Endothelial cell of umbilical vein (primary cell): ENCODE data around the gene SARS2. TPM values are rescaled to one million over a fixed set of nuclear protein-coding genes. Genes with fewer than 3 reads are reported as not detected.

Experiments
- BruUV-seq: library from RNA; stranded (reverse); fragments of 400-500 nt; replicated peaks from 2 replicates; lab custom pipeline; 2021; lab: Mats Ljungman, UMichigan
- CTCF ChIA-PET: fragments of 300-600, 350-600 bp; sonication (Branson Sonifier 250); formaldehyde crosslinking; loops from one replicate; lab custom pipeline; 2021; ENCODE audit warnings: antibody characterized with exemption, inconsistent platforms; lab: Charles Lee
- POLR2A ChIA-PET: fragments of 300-600, 350-600 bp; sonication (Branson Sonifier 250); formaldehyde crosslinking; loops from one replicate; lab custom pipeline; 2021; ENCODE audit warnings: antibody characterized with exemption, inconsistent platforms; lab: Charles Lee
- DNase-seq: peaks from one replicate; pipeline ENCODE4 v3.0.0-alpha.2; 2011; ENCODE audit warnings: low read depth, low spot score
- FAIRE-seq: peaks from 2 replicates; lab custom pipeline; 2011; peaks lifted over from hg19 to GRCh38; lab: Jason Lieb, UNC
- H2AFZ ChIP-seq: 2 replicates; pipeline ENCODE4 v1.6.0; 2012; ENCODE audit warnings: low read depth, low read length, control low read depth, inconsistent platforms
- H3K27ac ChIP-seq: 2 replicates; pipeline ENCODE4 v1.5.1; 2011; ENCODE audit warnings: low read depth, mild to moderate bottlenecking, control low read depth, low read length, moderate library complexity; ENCODE audit not compliant: insufficient read depth
- H3K27me3 ChIP-seq, 2 experiments: 2 replicates each; pipeline versions ENCODE4 v1.6.0 to v1.6.1; 2011; ENCODE audit warnings: low read length in 2 of 2, mixed read lengths in 1 of 2; ENCODE audit not compliant: control insufficient read depth in 2 of 2, insufficient read depth in 2 of 2
- H3K36me3 ChIP-seq, 2 experiments: 2 replicates in 1 of 2; 3 replicates in 1 of 2; pipeline ENCODE4 v1.5.1; 2011; ENCODE audit warnings: low read length in 2 of 2, mild to moderate bottlenecking in 1 of 2, moderate library complexity in 1 of 2; ENCODE audit not compliant: control insufficient read depth in 2 of 2, insufficient read depth in 2 of 2; ENCODE audit errors: extremely low read depth in 1 of 2
- H3K4me1 ChIP-seq: 3 replicates; pipeline ENCODE4 v1.5.1; 2011; ENCODE audit warnings: mild to moderate bottlenecking, low read length; ENCODE audit not compliant: control insufficient read depth, insufficient read depth; ENCODE audit errors: extremely low read depth
- H3K4me2 ChIP-seq: 2 replicates; pipeline ENCODE4 v1.6.1; 2011; ENCODE audit warnings: low read length, control low read depth, mixed read lengths; ENCODE audit not compliant: insufficient read depth
- H3K4me3 ChIP-seq, 3 experiments: fragments of 200-600 bp in 1 of 3; sonication (generic), shearing (Covaris generic) in 1 of 3; replicated peaks in 1 of 3; 2 replicates each; pipeline ENCODE4 v1.5.1; 2011 to 2016; ENCODE audit warnings: control low read depth in 3 of 3, low read length in 3 of 3, mild to moderate bottlenecking in 2 of 3, inconsistent platforms in 1 of 3, low read depth in 1 of 3, moderate library complexity in 1 of 3; ENCODE audit not compliant: insufficient read depth in 1 of 3
- H3K79me2 ChIP-seq: 2 replicates; pipeline ENCODE4 v1.6.0; 2012; ENCODE audit warnings: low read length, inconsistent platforms; ENCODE audit not compliant: control insufficient read depth, insufficient read depth
- H3K9ac ChIP-seq: replicated peaks from 2 replicates; pipeline ENCODE3; 2011; ENCODE audit warnings: low read length, control low read depth; ENCODE audit not compliant: insufficient read depth; ENCODE audit errors: extremely low read depth
- H3K9me1 ChIP-seq: replicated peaks from 3 replicates; pipeline ENCODE4 v1.6.0; 2011; ENCODE audit warnings: mild to moderate bottlenecking, low read length; ENCODE audit not compliant: control insufficient read depth, insufficient read depth; ENCODE audit errors: extremely low read depth
- H3K9me3 ChIP-seq: replicated peaks from 2 replicates; pipeline ENCODE4 v1.5.1; 2012; ENCODE audit warnings: low read length, inconsistent platforms; ENCODE audit not compliant: control insufficient read depth, insufficient read depth
- H4K20me1 ChIP-seq: replicated peaks from 2 replicates; pipeline ENCODE3; 2011; ENCODE audit warnings: mild to moderate bottlenecking, low read length; ENCODE audit not compliant: control insufficient read depth, insufficient read depth; ENCODE audit errors: extremely low read depth
- CTCF ChIP-seq, 2 donors: IDR thresholded peaks; 1 replicate in 1 of 2; 2 replicates in 1 of 2; pipeline ENCODE4 v1.5.1; 2011; ENCODE audit warnings: low read length in 2 of 2, mild to moderate bottlenecking in 2 of 2, moderate library complexity in 2 of 2, control low read depth in 1 of 2, inconsistent platforms in 1 of 2, low read depth in 1 of 2; ENCODE audit not compliant: insufficient read depth in 1 of 2; ENCODE audit errors: extremely low read depth in 1 of 2
- EZH2 ChIP-seq: IDR thresholded peaks from 2 replicates; pipeline ENCODE4 v1.6.1; 2012; ENCODE audit warnings: borderline replicate concordance, low read depth, mild to moderate bottlenecking, moderate library complexity, low read length, inconsistent platforms; ENCODE audit not compliant: severe bottlenecking
- FOS ChIP-seq: IDR thresholded peaks from 2 replicates; pipeline ENCODE4 v1.6.1; 2011; ENCODE audit warnings: mild to moderate bottlenecking, low read length, moderate library complexity, borderline replicate concordance; ENCODE audit not compliant: insufficient read depth
- GATA2 ChIP-seq: IDR thresholded peaks from 2 replicates; pipeline ENCODE4 v1.7.0; 2011; ENCODE audit warnings: low read depth, mild to moderate bottlenecking, moderate library complexity, mixed read lengths, low read length; ENCODE audit not compliant: insufficient read length, insufficient read depth
- POLR2A ChIP-seq: IDR thresholded peaks from 2 replicates; pipeline ENCODE4 v1.6.1; 2012; ENCODE audit warnings: low read depth, mild to moderate bottlenecking, control low read depth, low read length
- dilution Hi-C: fragments of 300-500 bp; cut with MboI; formaldehyde crosslinking; loops from one replicate; pipeline ENCODE4 v1.15.0; 2019; ENCODE audit warnings: low sequenced_read_pairs; ENCODE audit not compliant: extremely low pct_ligation_motif_present
- intact Hi-C: fragments of 100-400 bp; cut with micrococcal nuclease; formaldehyde crosslinking; loops from one replicate; pipeline ENCODE4 v1.10.0; 2022
- polyA plus RNA-seq, 4 experiments: library from polyadenylated mRNA; depleted of rRNA in 3 of 4; stranded (reverse) in 3 of 4; unstranded in 1 of 4; fragments of >200 nt; gene quantifications; 2 replicates each; pipeline versions ENCODE4 v1.2.1 to v1.2.3, GENCODE V29; 2011 to 2012; ENCODE audit warnings: missing spikeins in 1 of 4
- total RNA-seq: library from RNA; stranded (reverse); gene quantifications from 2 replicates; pipeline ENCODE4 v1.2.3, GENCODE V29; 2021

SARS2 gene
- total and polyA plus RNA-seq, 2 donors (not counting 3 experiments of a cell fraction or from before 2014, with no cell fraction given) = 40.3 to 43.7 TPM

- no peak for FAIRE-seq
- Histone ChIP-seq H4K20me1 (no peaks in the 10 kb centered on the region), H3K4me2 (no peak overlapping the region), H3K9me3 (no peaks in the 10 kb centered on the region), H3K27me3 (no peaks in the 10 kb centered on the region), H3K4me3 (no peak overlapping the region), H3K27ac (no peak overlapping the region), H3K9me1 (no peaks in the 10 kb centered on the region), H3K36me3 (no peaks in the 10 kb centered on the region), H2AFZ (peak overlapping the region; percentile 34), H3K4me1 (peaks cover 14% of the 10 kb centered on the region), H3K9ac (no peak overlapping the region), H3K79me2 (peaks cover 5% of the 10 kb centered on the region)
- dilution Hi-C loops (no loop called here), intact Hi-C loops (no loop called here)
- no TSS peak for BruUV-seq
- DNase-seq = no peak
- POLR2A ChIA-PET = no interaction called here
- TF ChIP-seq GATA2 = no peak
- TF ChIP-seq POLR2A = no peak
- no peak for TF ChIP-seq FOS
- no peak for TF ChIP-seq CTCF (IDR thresholded peaks at IDR 0.05; ENCODE audit: extremely low read depth in 1 of 2, insufficient read depth in 1 of 2, low read depth in 1 of 2, low read length in 2 of 2)
- TF ChIP-seq EZH2 = no peak
- CTCF ChIA-PET = interaction anchor here (0.6 to 4.5 kb wide), 6 partner anchors 12 to 826 kb away, joined by 3 to 39 read pairs (median 4); no protein-coding TSS in a partner anchor
Observed at GRCh38 chr19:38977445-38978325, 47.1 kb upstream of the SARS2 start.
